Motor neuron (in vitro differentiated cells): ENCODE results near the gene PPP4R1. TPM values are rescaled to one million over a fixed set of nuclear protein-coding genes. Genes with fewer than 3 reads are reported as not detected.
"Not testable (repeated sequence)": the region's sequence is repeated elsewhere in the genome, so short reads cannot be mapped to it uniquely, and the experiment has no call there.

Experiments
- ATAC-seq, 8 experiments: fragments of 200-7000 bp; cut with Tn5 transposase; replicated peaks in 6 of 8; 2 replicates each; pipeline ENCODE4 v1.8.0; 2021; ENCODE audit warnings: mild to moderate bottlenecking in 8 of 8, moderate library complexity in 8 of 8
- H3K27ac ChIP-seq, 2 donors: fragments of 250-450 bp; sonication (Bioruptor Pico); 2 replicates each; pipeline ENCODE4 v1.9.0; 2021; ENCODE audit warnings: antibody characterized with exemption in 2 of 2, mild to moderate bottlenecking in 2 of 2, moderate library complexity in 1 of 2
- H3K4me1 ChIP-seq, 2 donors: fragments of 250-450 bp; sonication (Bioruptor Pico); replicated peaks in 1 of 2; 2 replicates each; pipeline ENCODE4 v1.6.1; 2021; ENCODE audit warnings: antibody characterized with exemption in 2 of 2, mild to moderate bottlenecking in 2 of 2, moderate library complexity in 1 of 2
- H3K4me3 ChIP-seq, 5 donors: fragments of 250-450 bp; sonication (Bioruptor Pico); 2 replicates each; pipeline ENCODE4 v1.9.0; 2021; ENCODE audit warnings: antibody characterized with exemption in 5 of 5, mild to moderate bottlenecking in 5 of 5, moderate library complexity in 4 of 5
- WGBS, 10 experiments: fragments of 450-650 bp; shearing (Covaris generic); methylation state at CpG; one replicate each; pipeline ENCODE4 v1.0.0; 2022; 5-methylcytosine and 5-hydroxymethylcytosine counted together
- in situ Hi-C, 9 experiments: fragments of 400-800 bp; cut with MboI; loops; one replicate each; pipeline ENCODE4 v1.15.0; 2021; ENCODE audit warnings: low sequenced_read_pairs in 9 of 9, low pct_unique_long_range_greater_than_20kb in 2 of 9; ENCODE audit not compliant: unreplicated experiment in 9 of 9
- total RNA-seq, 8 experiments: library from RNA; unstranded; fragments of 300-600 nt; gene quantifications; 2 replicates each; pipeline versions ENCODE4 v1.2.3 to v1.2.4, GENCODE V29; 2022

The PPP4R1 gene
- total RNA-seq, 8 experiments from 2014 or later, result 43.3 to 126 (median 59.7) TPM

DNA sequence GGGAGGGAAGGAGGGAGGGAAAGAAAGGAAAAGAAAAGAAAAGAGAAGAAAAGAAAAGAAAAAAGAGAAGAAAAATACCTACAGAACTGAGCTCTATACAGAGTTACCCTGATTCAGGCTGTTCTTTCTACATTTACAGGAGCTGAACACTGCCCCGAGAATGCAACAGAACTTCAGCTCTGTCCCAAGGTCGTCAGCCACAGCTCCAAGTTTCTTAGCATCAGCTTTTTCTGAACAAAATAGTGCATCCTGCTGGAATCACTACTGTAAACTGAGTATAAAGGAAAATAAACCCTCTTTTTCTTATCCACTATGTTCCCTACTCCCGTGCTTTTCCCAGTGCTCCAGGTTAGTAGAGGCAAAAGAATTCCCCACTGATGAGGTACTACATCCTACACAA, 4.7 kb upstream of the PPP4R1 start:
- 14 to 100% (median 69%) methylated on average over 1 to 3 of the region's 3 CpGs; no CpG with 5 or more reads in 2 of the 10 experiments for WGBS, 10 experiments
- in situ Hi-C loops, result loop anchor here in 2 of 9 experiments (10.0 to 25.0 kb wide), 2 partner anchors 56 to 143 kb away; no protein-coding TSS in a partner anchor
- peaks cover 7 to 8% of the 10 kb centered on the region in 2 donors for H3K4me1 ChIP-seq
- no peak for ATAC-seq
- H3K4me3 ChIP-seq, result no peak overlapping the region
- H3K27ac ChIP-seq, result no peak overlapping the region

DNA sequence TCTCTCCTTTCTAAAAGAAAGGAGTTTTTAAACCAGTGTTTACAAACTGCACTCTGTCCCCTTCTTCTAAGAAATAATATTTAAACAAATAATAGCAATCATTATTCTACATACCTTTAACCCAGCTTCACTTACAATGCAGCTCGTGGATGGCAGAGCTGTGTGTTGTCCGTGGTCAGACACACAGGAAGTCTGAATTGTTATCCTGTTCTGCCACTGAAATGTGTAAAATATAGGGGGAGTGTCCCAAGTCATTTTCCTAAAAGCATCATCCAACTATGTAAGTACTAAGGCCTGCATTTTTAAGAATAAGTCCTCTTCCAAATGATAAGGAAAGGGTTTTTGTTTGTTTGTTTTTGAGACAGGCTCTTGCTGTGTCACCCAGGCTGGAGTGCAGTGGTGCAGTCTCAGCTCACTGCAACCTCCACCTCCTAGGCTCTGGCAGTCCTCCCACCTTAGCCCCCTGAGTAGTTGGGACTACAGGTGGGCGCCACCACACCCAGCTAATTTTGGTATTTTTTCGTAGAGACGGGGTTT, 2.7 kb upstream of the PPP4R1 start:
- Histone ChIP-seq H3K4me1 (peaks cover 11 to 13% of the 10 kb centered on the region in 2 donors), H3K27ac (no peak overlapping the region), H3K4me3 (no peak overlapping the region)
- ATAC-seq, result no peak
- in situ Hi-C loops, result loop anchor here in 2 of 9 experiments (10.0 to 25.0 kb wide), 2 partner anchors 58 to 145 kb away; no protein-coding TSS in a partner anchor
- 40 to 100% (median 77%) methylated on average over 1 to 5 of the region's 5 CpGs; no CpG with 5 or more reads in 2 of the 10 experiments for WGBS, 10 experiments

DNA sequence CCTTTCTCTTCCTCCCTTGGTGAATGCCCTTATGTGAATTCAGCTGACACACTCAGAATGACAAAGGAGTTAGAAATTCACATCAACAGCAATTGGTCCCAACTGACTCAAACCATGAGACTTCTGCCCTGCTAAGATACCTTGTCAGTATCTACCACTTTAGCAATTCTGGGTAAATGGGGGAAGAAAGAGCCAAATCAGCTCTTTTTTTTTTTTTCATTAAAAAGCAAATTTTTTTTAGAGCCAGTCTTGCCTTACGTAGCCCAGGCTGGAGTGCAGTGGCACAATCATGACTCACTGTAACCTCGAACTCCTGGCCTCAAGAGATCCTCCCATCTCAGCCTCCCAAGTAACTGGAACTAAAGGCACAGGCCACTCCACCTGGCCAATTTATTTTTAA, 1.7 kb upstream of the PPP4R1 start:
- 60 to 94% (median 81%) methylated on average over 1 to 2 of the region's 2 CpGs; no CpG with 5 or more reads in 5 of the 10 experiments for WGBS, 10 experiments
- H3K4me1 ChIP-seq, result peaks cover 12 to 13% of the 10 kb centered on the region in 2 donors
- in situ Hi-C loops, result loop anchor here in 2 of 9 experiments (10.0 to 25.0 kb wide), 2 partner anchors 59 to 146 kb away; no protein-coding TSS in a partner anchor
- ATAC-seq, result no peak
- H3K27ac ChIP-seq, result peak overlapping the region in 1 of 2 donors; percentile 98
- H3K4me3 ChIP-seq, result peak overlapping the region in 1 of 5 donors; percentile 49

DNA sequence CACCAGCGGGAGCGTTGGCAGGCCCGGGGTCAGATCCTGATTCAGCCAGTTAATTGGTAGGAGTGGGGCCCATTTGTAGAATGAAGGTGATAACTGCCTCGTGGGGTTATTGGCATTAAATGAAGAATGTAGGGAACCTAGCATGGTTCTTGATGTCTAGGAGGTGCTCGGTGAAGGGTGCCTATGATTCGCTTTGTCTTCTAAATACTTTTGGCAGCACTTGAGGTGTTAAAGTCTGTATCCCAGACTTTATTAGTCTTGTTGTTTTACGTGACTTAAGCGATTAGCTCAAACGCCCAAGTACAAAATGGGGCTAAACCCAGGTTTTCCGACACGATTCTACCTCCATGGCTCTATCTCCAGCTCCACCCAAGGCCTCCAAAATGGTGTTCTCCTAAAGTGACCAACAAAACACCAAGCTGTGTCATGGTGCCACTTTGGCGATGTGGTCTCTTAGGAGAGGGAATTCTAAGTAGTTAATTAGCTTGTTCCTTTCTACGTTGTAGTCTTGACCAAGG, 980 bp upstream of the PPP4R1 start:
- H3K27ac ChIP-seq, result peak overlapping the region; percentile 94 to 98
- 22 to 79% (median 54%) methylated on average over 5 to 13 of the region's 13 CpGs; no CpG with 5 or more reads in 2 of the 10 experiments for WGBS, 10 experiments
- peaks cover 12 to 13% of the 10 kb centered on the region in 2 donors for H3K4me1 ChIP-seq
- peak overlapping the region; percentile 49 to 97 (median 70) for H3K4me3 ChIP-seq
- in situ Hi-C loops, result loop anchor here in 2 of 9 experiments (10.0 to 25.0 kb wide), 2 partner anchors 59 to 147 kb away; no protein-coding TSS in a partner anchor
- no peak for ATAC-seq

DNA sequence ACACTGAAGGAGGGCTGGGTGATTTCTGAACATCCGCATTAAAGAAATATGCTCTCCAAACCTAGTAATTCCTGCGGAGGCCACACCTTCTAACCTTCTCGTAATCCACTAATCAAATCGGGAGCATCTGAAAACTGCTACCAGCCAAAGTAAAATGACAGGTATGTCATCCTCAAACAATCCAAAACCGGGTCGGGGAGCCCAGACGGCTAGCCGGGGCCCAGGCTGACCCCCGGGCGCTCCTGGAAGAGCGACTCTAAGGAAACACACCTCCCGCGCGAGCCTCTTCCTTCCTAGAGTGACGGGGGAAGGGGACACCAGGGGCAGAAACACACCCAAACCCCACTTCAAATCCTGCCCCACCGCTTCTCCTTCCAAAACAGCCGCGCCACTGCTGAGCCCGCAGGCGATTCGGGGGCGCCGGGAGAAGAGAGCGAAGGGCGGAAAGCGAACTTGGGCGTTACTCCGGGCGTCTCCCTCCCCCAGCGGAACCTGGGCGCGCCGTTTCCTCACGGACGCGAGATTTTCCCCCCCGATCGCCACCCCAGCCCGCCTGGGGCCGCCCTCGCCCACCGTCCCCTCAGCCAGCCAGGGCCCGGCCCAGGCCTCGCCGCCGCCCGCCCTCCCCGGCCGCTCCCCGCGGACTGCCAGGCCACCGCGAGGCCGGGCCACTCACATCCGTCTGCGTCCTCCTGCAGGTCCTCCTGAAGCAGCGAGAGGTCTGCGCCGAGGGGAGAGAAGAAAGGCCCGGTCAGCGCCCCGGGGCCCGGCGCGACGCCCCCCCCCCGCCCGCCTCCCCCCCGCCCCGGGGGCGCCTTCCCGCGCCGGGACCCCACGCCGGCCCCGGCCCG, 584 bp downstream of the PPP4R1 start:
- WGBS, 10 experiments, result 0 to 7% (median 0%) methylated on average over 2 to 10 of the region's 78 CpGs; no CpG with 5 or more reads in 1 of the 10 experiments
- Histone ChIP-seq H3K4me3 (peak overlapping the region; percentile 49 to 97 (median 70)), H3K4me1 (peaks cover 13 to 17% of the 10 kb centered on the region in 2 donors), H3K27ac (peak overlapping the region; percentile 94 to 98)
- in situ Hi-C loops, result loop anchor here in 2 of 9 experiments (10.0 to 25.0 kb wide), 2 partner anchors 61 to 149 kb away; no protein-coding TSS in a partner anchor
- ATAC-seq, result peak; percentile 62 to 77 (median 70)

DNA sequence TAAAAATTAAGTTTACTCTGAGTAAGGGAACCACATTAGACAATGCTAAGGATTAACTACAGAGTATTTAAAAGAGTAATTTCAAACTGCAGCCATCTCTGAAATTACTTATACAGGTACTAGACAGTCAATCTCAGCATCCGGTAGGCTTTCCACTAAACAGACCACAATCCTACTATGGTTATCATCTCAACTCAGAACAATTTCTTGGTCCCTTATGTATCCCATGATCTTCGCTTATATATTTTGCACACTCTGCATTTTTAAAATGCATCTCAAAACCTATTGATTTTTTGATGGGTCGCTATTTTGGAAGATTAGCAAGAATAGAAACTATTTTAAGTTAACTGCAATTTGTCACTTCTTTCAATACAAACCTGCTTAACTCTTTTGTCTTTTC, 1.4 kb downstream of the PPP4R1 start:
- peak overlapping the region; percentile 49 to 97 (median 70) for H3K4me3 ChIP-seq
- 0 to 92% (median 25%) methylated on average over 2 to 3 of the region's 3 CpGs; no CpG with 5 or more reads in 1 of the 10 experiments for WGBS, 10 experiments
- peaks cover 13 to 17% of the 10 kb centered on the region in 2 donors for H3K4me1 ChIP-seq
- no peak overlapping the region for H3K27ac ChIP-seq
- in situ Hi-C loops, result loop anchor here in 2 of 9 experiments (10.0 to 25.0 kb wide), 2 partner anchors 62 to 149 kb away; no protein-coding TSS in a partner anchor
- no peak for ATAC-seq

DNA sequence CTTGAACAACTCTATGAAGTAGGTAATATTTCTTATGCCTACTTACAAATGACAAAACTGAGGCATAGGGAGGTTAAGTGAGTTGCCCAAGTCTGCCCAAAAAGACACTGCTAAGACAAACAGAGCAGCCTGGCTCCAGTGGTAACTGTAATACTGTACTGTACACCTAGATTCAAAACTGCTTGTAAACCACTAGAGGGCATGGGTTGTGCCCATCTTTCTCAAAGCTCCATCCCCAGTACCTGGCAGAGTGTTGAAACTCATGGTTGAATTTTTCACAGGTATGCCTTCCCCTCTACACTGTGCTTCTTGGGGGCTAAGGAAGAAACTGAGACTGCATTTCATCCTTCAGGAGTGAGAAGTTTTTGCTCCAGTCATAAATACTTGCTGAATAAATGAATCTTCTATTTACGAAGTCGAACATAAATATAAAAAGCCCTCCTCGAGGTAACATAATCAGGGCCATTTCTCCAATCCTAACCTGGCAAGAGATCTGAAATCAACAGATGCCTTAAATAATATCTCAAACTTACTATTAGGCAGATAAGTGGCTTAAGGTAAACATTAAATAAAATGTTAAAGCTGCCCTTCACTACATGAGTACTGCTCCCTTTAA, 2.0 kb downstream of the PPP4R1 start:
- H3K27ac ChIP-seq, result no peak overlapping the region
- WGBS, 10 experiments, result 46 to 100% (median 87%) methylated on average over 1 to 3 of the region's 3 CpGs; no CpG with 5 or more reads in 1 of the 10 experiments
- peak in 5 of 8 experiments; percentile 2 to 36 (median 19) for ATAC-seq
- peak overlapping the region in 4 of 5 donors; percentile 2 to 56 (median 28) for H3K4me3 ChIP-seq
- in situ Hi-C loops, result loop anchor here in 2 of 9 experiments (10.0 to 25.0 kb wide), 2 partner anchors 62 to 150 kb away; no protein-coding TSS in a partner anchor
- H3K4me1 ChIP-seq, result peaks cover 13 to 17% of the 10 kb centered on the region in 2 donors

DNA sequence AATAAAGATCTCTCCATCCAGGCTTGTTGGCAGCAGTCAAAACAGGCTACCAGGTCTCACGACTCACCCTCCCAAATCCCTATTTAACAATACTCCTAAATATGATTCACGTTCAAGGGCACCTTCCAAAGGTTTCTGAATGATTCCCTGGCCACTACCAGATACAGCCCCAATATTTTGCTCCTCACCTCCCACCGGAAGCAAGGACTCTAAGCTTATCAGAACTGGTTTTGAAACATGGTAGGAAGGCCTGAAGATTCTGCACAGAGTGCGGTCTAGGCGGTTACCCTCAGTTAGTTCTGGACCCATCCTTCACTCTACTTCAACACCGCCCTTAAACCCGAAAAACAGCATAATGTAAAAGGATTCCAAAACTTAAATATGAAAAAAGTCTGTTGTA, 5.2 kb downstream of the PPP4R1 start:
- in situ Hi-C loops, result loop anchor here in 1 of 9 experiments (25.0 kb wide), 1 partner anchor 153 kb away; no protein-coding TSS in a partner anchor
- Histone ChIP-seq H3K4me1 (peaks cover 5 to 10% of the 10 kb centered on the region in 2 donors), H3K27ac (no peak overlapping the region), H3K4me3 (no peak overlapping the region)
- 50 to 100% (median 83%) methylated on average over 2 to 6 of the region's 7 CpGs; no CpG with 5 or more reads in 2 of the 10 experiments for WGBS, 10 experiments
- ATAC-seq, result no peak

DNA sequence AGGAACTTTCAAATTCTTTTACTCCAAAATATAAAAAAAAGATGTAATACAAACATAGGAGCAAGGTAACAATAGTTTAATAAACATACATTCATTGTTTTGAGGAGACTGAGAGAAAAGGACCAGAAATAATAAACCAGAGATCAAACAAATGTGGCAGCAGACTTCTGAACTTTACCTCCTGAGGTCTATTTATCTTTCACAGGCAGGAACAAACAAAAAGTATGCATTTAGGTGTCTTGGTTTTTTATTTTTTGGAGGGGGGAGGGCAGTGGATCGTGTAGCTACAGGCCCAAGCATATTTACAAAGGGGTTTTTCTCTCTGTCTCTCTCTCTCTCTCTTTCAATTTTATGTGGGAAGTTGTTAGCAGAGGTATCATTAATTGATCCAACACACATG, 5.6 kb downstream of the PPP4R1 start:
- peaks cover 5 to 10% of the 10 kb centered on the region in 2 donors for H3K4me1 ChIP-seq
- in situ Hi-C loops, result loop anchor here in 1 of 9 experiments (25.0 kb wide), 1 partner anchor 154 kb away; no protein-coding TSS in a partner anchor
- WGBS, 10 experiments, result 20 to 40% (median 29%) methylated on average over 1 of the region's 1 CpG; no CpG with 5 or more reads in 3 of the 10 experiments
- H3K4me3 ChIP-seq, result no peak overlapping the region
- no peak for ATAC-seq
- no peak overlapping the region for H3K27ac ChIP-seq

DNA sequence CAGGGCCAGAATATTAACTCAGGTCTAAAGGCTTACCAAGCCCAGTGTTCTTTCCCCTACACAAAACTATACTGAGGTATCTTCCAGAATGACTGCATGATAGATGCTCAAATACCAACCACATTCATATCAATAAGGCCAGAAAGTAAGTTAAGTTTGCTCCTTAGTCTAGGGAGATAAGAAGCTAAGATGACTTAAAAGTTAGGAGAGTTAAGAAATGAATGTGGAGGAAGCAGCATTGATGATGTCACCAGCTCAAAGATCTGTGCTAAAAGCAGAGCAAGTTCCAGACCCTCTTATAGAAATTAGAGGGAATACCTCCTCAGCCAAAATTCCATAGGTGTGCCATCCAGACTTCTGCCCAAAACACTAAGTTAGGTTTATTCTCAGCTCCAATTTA, 6.1 kb downstream of the PPP4R1 start:
- H3K4me3 ChIP-seq, result no peak overlapping the region
- ATAC-seq, result no peak
- H3K4me1 ChIP-seq, result peaks cover 5 to 10% of the 10 kb centered on the region in 2 donors
- in situ Hi-C loops, result loop anchor here in 1 of 9 experiments (25.0 kb wide), 1 partner anchor 154 kb away; no protein-coding TSS in a partner anchor
- H3K27ac ChIP-seq, result no peak overlapping the region

DNA sequence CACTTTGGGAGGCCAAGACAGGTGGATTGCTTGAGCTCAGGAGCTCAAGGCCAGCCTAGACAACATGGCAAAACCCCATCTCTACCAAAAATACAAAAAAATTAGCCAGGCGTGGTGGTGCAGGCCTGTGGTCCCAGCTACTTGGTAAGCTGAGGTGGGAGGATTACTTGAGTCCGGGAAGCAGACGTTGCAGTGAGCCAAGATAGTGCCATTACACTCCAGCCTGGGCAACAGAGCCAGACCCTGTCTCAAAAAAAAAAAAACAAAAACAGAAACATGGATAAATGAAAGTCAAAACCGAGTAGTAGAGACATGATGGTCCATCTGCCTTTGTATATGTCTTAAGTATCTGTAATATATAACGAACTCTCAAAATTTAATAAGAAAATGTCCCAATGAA, 7.2 kb downstream of the PPP4R1 start:
- ATAC-seq, H3K27ac ChIP-seq, H3K4me1 ChIP-seq, H3K4me3 ChIP-seq: not testable (repeated sequence)
- in situ Hi-C loops, result loop anchor here in 1 of 9 experiments (25.0 kb wide), 1 partner anchor 155 kb away; no protein-coding TSS in a partner anchor
- 80 to 100% (median 91%) methylated on average over 1 to 4 of the region's 5 CpGs for WGBS, 10 experiments

DNA sequence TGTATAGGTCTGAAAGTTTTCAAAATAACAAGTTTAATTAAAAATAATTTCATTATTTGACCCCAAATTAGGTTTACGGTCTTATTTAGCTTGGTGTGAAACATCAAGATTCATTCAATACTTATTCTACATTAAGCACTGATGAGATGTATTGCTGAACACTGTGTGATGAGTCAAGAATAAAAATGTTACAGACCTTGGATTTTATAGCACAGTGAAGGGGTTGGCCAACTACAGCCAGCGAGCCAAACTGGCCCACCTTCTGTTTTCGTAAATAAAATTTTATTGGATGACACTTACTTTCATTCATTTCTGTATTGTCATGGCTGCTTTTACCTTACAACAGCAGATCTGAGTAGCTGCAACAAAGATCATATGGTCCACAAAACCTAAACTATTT, 8.3 kb downstream of the PPP4R1 start:
- 83 to 100% (median 100%) methylated on average over 2 to 3 of the region's 3 CpGs; no CpG with 5 or more reads in 2 of the 10 experiments for WGBS, 10 experiments
- H3K4me3 ChIP-seq, result no peak overlapping the region
- peaks cover 0 to 4% of the 10 kb centered on the region in 2 donors for H3K4me1 ChIP-seq
- in situ Hi-C loops, result loop anchor here in 1 of 9 experiments (25.0 kb wide), 1 partner anchor 156 kb away; no protein-coding TSS in a partner anchor
- H3K27ac ChIP-seq, result no peak overlapping the region
- no peak for ATAC-seq
